C4-2B (cell line): ENCODE data around the gene ZNF354C.

Experiments used
- H3K27ac ChIP-seq: fragments of 450-650 bp; 2 replicates; pipeline ENCODE4 v1.5.1; 2017
- CTCF ChIP-seq: fragments of 450-650 bp; conservative IDR thresholded peaks from 2 replicates; pipeline ENCODE4 v1.5.1; 2017; ENCODE audit warnings: mild to moderate bottlenecking
- ZFX ChIP-seq: fragments of 450-650 bp; IDR thresholded peaks from 2 replicates; pipeline ENCODE4 v1.6.1; 2017

Gene ZNF354C

GRCh38 chr5:179120951-179121666 is 60.9 kb downstream of the ZNF354C start:
- no peak for TF ChIP-seq ZFX
- no peak for TF ChIP-seq CTCF
- H3K27ac ChIP-seq, result no peak overlapping the region

DNA sequence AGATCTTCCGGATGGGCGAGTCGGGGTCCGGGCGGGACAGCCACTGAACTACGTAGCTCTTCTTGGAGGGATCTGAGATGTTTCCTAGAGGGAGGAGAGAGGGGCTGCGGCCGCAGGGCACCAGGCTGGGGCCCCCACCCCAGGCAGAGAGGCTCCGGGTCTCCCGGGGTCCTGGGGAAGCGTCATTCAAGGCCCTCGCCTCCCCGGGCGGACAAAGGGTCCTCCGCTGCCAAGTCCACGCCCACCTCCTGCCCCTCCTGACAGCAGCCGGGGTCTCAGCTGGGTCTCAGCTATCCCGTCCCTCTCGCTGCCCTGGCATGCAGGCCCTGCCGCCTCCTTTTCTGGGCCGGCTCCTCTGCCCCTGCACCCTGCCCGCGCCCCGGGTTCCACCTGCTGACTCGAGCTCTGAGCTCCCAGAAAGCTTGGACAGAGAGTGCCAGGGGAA is 61.5 kb downstream of the ZNF354C start:
- no peak overlapping the region for H3K27ac ChIP-seq
- TF ChIP-seq CTCF, result no peak
- no peak for TF ChIP-seq ZFX

- H3K27ac ChIP-seq, result no peak overlapping the region
- TF ChIP-seq CTCF, result no peak
- TF ChIP-seq ZFX, result no peak
These were observed 62.4 kb downstream of the ZNF354C start for GRCh38 chr5:179122411-179123108.

- TF ChIP-seq ZFX (no peak), CTCF (no peak)
- H3K27ac ChIP-seq, result no peak overlapping the region
These were observed 62.9 kb downstream of the ZNF354C start for GRCh38 chr5:179123109-179123426.

DNA sequence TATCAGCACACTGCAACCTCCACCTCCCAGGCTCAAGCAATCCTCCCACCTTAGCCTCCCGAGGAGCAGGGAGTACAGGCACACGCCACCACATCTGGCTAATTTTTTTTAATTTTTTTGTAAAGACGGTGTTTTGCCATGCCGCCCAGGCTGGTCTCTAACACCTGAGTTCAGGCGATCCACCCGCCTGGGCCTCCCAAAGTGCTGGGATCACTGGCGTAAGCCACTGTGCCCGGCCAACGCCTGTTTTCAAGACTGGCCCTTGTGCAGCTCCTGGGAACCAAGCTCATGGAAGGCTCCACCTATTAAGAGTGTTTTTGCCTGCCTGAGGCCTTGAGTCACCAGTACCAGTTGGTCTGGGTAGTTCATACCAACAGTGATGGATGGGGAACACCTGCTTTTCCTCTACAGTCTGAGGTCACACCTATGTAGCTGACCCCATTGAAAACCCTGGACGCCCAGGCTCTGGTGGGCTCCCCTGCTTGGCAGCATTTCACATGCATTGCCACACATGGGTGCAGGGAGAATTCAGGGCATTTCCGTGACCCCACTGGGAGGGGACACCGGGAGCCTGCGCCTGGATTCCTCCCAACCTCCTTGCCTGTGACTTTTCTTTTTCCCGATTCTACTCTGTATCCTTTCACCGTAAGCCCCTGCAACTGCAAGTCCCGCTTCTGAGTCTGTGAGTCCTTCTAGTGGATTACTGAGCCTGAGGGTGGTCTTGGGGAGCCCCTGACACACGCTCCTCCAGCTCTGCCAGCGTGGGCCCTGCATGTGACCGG is 63.5 kb downstream of the ZNF354C start:
- TF ChIP-seq ZFX (no peak), CTCF (no peak)
- H3K27ac ChIP-seq, result no peak overlapping the region

GRCh38 chr5:179124273-179124852 is 64.2 kb downstream of the ZNF354C start:
- no peak overlapping the region for H3K27ac ChIP-seq
- TF ChIP-seq ZFX, result no peak
- no peak for TF ChIP-seq CTCF
